K562 (cell line): ENCODE results near the gene DHX58. TPM values are rescaled to one million over a fixed set of nuclear protein-coding genes. Genes with fewer than 3 reads are reported as not detected.
A peak's percentile ranks its signal among the peaks of the same experiment; 100 is the strongest.

Source experiments
- ATAC-seq: fragments of 200-7000 bp; cut with Tn5 transposase; 3 replicates; pipeline ENCODE4 v1.9.1; 2020; ENCODE audit warnings: moderate library complexity
- BruUV-seq: library from RNA; stranded (reverse); fragments of 400-500 nt; replicated peaks from 2 replicates; lab custom pipeline; 2021; lab: Mats Ljungman, UMichigan
- CTCF ChIA-PET: fragments of 300-600 bp; formaldehyde crosslinking; extraction: SDS; loops from one replicate; lab custom pipeline; 2021; ENCODE audit warnings: low intra/inter-chr PET ratio; lab: Yijun Ruan, JAX
- POLR2A ChIA-PET: fragments of 300-600, 350-650 bp; sonication (Branson Sonifier 250); formaldehyde crosslinking; extraction: SDS; loops from one replicate; lab custom pipeline; 2021; ENCODE audit warnings: antibody characterized with exemption, inconsistent platforms; lab: Yijun Ruan, JAX
- DNase-seq, 4 experiments: peaks; one replicate each; pipeline versions ENCODE4 v3.0.0 to v3.0.0-alpha.2; 2011 to 2018; ENCODE audit warnings: low spot score in 3 of 4, mixed read lengths in 3 of 4; ENCODE audit errors: extremely low read depth in 1 of 4
- FAIRE-seq: peaks from 2 replicates; lab custom pipeline; 2011; peaks lifted over from hg19 to GRCh38; lab: Jason Lieb, UNC
- H2AFZ ChIP-seq: 2 replicates; pipeline ENCODE4 v1.6.0; 2011; ENCODE audit warnings: low read depth, low read length, control low read depth, inconsistent platforms
- H3K27ac ChIP-seq: fragments of 200-600 bp; 3 replicates; pipeline ENCODE4 v1.8.0; 2011; ENCODE audit warnings: low read depth, mild to moderate bottlenecking, control low read depth, inconsistent platforms, low read length, moderate library complexity, mixed read lengths; ENCODE audit errors: extremely low read depth
- H3K27me3 ChIP-seq, 2 experiments: fragments of 300-600 bp in 1 of 2; 2 replicates in 1 of 2; 3 replicates in 1 of 2; pipeline versions ENCODE4 v1.6.0 to v1.8.0; 2011; ENCODE audit warnings: inconsistent platforms in 2 of 2, low read length in 2 of 2, mild to moderate bottlenecking in 1 of 2, mixed read lengths in 1 of 2, moderate library complexity in 1 of 2; ENCODE audit not compliant: control insufficient read depth in 2 of 2, insufficient read depth in 2 of 2
- H3K36me3 ChIP-seq: fragments of 300-600 bp; 3 replicates; pipeline ENCODE4 v1.8.0; 2011; ENCODE audit warnings: mild to moderate bottlenecking, low read length, inconsistent platforms; ENCODE audit not compliant: control insufficient read depth, insufficient read depth
- H3K4me1 ChIP-seq, 2 experiments: fragments of 200-600 bp in 1 of 2; replicated peaks in 1 of 2; 2 replicates in 1 of 2; 3 replicates in 1 of 2; pipeline versions ENCODE4 v1.5.1 to v1.8.0; 2011; ENCODE audit warnings: inconsistent platforms in 2 of 2, low read length in 2 of 2, mild to moderate bottlenecking in 1 of 2, mixed read lengths in 1 of 2, moderate library complexity in 1 of 2; ENCODE audit not compliant: control insufficient read depth in 2 of 2, insufficient read depth in 2 of 2
- H3K4me2 ChIP-seq: 2 replicates; pipeline ENCODE4 v1.6.1; 2011; ENCODE audit warnings: low read length, control low read depth, inconsistent platforms, mixed read lengths; ENCODE audit not compliant: insufficient read depth
- H3K4me3 ChIP-seq: fragments of 200-600 bp; sonication (generic), shearing (Covaris generic); 2 replicates; pipeline ENCODE4 v1.5.1; 2016; ENCODE audit warnings: control low read depth, inconsistent platforms
- H3K79me2 ChIP-seq: fragments of 200-600 bp; 3 replicates; pipeline ENCODE4 v1.8.0; 2011; ENCODE audit warnings: low read length, inconsistent platforms; ENCODE audit not compliant: control insufficient read depth, insufficient read depth
- H3K9ac ChIP-seq, 2 experiments: 2 replicates each; pipeline versions ENCODE4 v1.6.0 to v1.6.1; 2011; ENCODE audit warnings: low read depth in 2 of 2, low read length in 2 of 2, control low read depth in 1 of 2, inconsistent platforms in 1 of 2, mild to moderate bottlenecking in 1 of 2, mixed read lengths in 1 of 2; ENCODE audit not compliant: insufficient read depth in 1 of 2
- H3K9me1 ChIP-seq: one replicate; pipeline ENCODE4 v1.6.0; 2011; ENCODE audit warnings: inconsistent platforms, mild to moderate bottlenecking, low read length, moderate library complexity; ENCODE audit not compliant: control insufficient read depth, insufficient read depth
- H3K9me3 ChIP-seq: replicated peaks from 2 replicates; pipeline ENCODE4 v1.5.1; 2011; ENCODE audit warnings: low read depth, low read length, inconsistent platforms; ENCODE audit not compliant: control insufficient read depth, insufficient read depth
- H4K20me1 ChIP-seq: replicated peaks from 2 replicates; pipeline ENCODE4 v1.6.1; 2011; ENCODE audit warnings: low read length, inconsistent platforms, mixed read lengths; ENCODE audit not compliant: control insufficient read depth, insufficient read depth
- CHD4 ChIP-seq: fragments of 200-600 bp; sonication (generic); IDR thresholded peaks from 3 replicates; pipeline ENCODE4 v1.6.1; 2012; ENCODE audit warnings: low read depth, mild to moderate bottlenecking, mixed read lengths, low read length, inconsistent platforms; ENCODE audit not compliant: insufficient read depth, insufficient replicate concordance, poor library complexity, severe bottlenecking
- E2F6 ChIP-seq, 2 experiments: IDR thresholded peaks; 2 replicates each; pipeline ENCODE4 v1.6.1; 2011; ENCODE audit warnings: borderline replicate concordance in 1 of 2, control low read depth in 1 of 2, low read depth in 1 of 2, low read length in 1 of 2, mild to moderate bottlenecking in 1 of 2, mixed read lengths in 1 of 2, moderate library complexity in 1 of 2; ENCODE audit not compliant: insufficient read depth in 1 of 2, insufficient read length in 1 of 2, poor library complexity in 1 of 2, severe bottlenecking in 1 of 2; ENCODE audit errors: extremely low read depth in 1 of 2
- E4F1 ChIP-seq: fragments of 250-450 bp; sonication (Bioruptor Pico); IDR thresholded peaks from 2 replicates; pipeline ENCODE4 v1.5.0; 2021; ENCODE audit warnings: mild to moderate bottlenecking, borderline replicate concordance
- ELK1 ChIP-seq: sonication (generic); formaldehyde crosslinking; IDR thresholded peaks from 2 replicates; pipeline ENCODE4 v1.8.1; 2022; ENCODE audit warnings: missing genetic modification reagents
- HNRNPLL ChIP-seq: fragments of 200-400 bp; formaldehyde crosslinking; IDR thresholded peaks from 2 replicates; pipeline ENCODE4 v1.6.1; 2017; ENCODE audit warnings: low read length, low read depth, mild to moderate bottlenecking; ENCODE audit not compliant: poor library complexity, severe bottlenecking
- L3MBTL2 ChIP-seq: fragments of 450-650 bp; IDR thresholded peaks from 2 replicates; pipeline ENCODE4 v1.6.1; 2016; ENCODE audit warnings: mild to moderate bottlenecking, moderate library complexity
- MCM3 ChIP-seq: fragments of 450-650 bp; IDR thresholded peaks from 2 replicates; pipeline ENCODE4 v1.6.1; 2016
- STAG1 ChIP-seq: sonication (generic); formaldehyde crosslinking; IDR thresholded peaks from 2 replicates; pipeline ENCODE4 v1.5.0; 2020; ENCODE audit warnings: missing genetic modification reagents, borderline replicate concordance
- SUPT5H ChIP-seq: fragments of 450-650 bp; IDR thresholded peaks from 2 replicates; pipeline ENCODE4 v1.6.1; 2016
- ZNF175 ChIP-seq: fragments of 200-800 bp; sonication (Bioruptor generic); IDR thresholded peaks from 2 replicates; pipeline ENCODE4 v1.6.1; 2016; ENCODE audit warnings: low read depth, mild to moderate bottlenecking, missing genetic modification characterization, missing compliant biosample characterization
- ZNF239 ChIP-seq: fragments of 250-450 bp; sonication (Bioruptor Pico); IDR thresholded peaks from 2 replicates; pipeline ENCODE4 v1.4.0; 2020; ENCODE audit warnings: mild to moderate bottlenecking
- WGBS: fragments of 100-300 bp; shearing (Covaris generic); methylation state at CpG from one replicate; pipeline ENCODE4 v1.1.6; 2016; ENCODE audit warnings: low coverage, mixed read lengths; ENCODE audit not compliant: insufficient coverage; ENCODE audit errors: missing lambda C conversion rate; 5-methylcytosine and 5-hydroxymethylcytosine counted together
- in situ Hi-C: fragments of 300-500 bp; cut with MboI; formaldehyde crosslinking; loops from 4 replicates; pipeline ENCODE4 v1.15.0; 2018; ENCODE audit warnings: inconsistent platforms, mixed read lengths
- intact Hi-C: fragments of 100-400 bp; cut with micrococcal nuclease; formaldehyde crosslinking; loops from 2 replicates; pipeline ENCODE4 v1.14.2; 2022
- polyA plus RNA-seq, 8 experiments: library from polyadenylated mRNA; depleted of rRNA in 4 of 8; stranded (reverse) in 5 of 8; unstranded in 3 of 8; fragments of >200 nt; fragmentation: Nextera tagmentation in 2 of 8; fragmentation: Illumina TruSeq in 1 of 8; extraction: Ambion mirVana in 2 of 8; extraction: Trizol in 1 of 8; gene quantifications; 2 replicates each; pipeline versions ENCODE4 v1.2.1 to v1.2.3, GENCODE V29; 2011 to 2014; ENCODE audit warnings: inconsistent platforms in 1 of 8, missing spikeins in 1 of 8
- total RNA-seq, 7 experiments: library from RNA; depleted of rRNA in 6 of 7; stranded (reverse); fragments of >200 nt in 6 of 7; fragmentation: Illumina TruSeq in 2 of 7; extraction: Trizol in 2 of 7; gene quantifications; 2 replicates each; pipeline versions ENCODE4 v1.2.1 to v1.2.3, GENCODE V29; 2011 to 2021; ENCODE audit warnings: low replicate concordance in 1 of 7

Gene DHX58
- total and polyA plus RNA-seq, 9 of the 15 experiments (the other 6 are each of a cell fraction or from before 2014, with no cell fraction given) = 0.15 to 3.0 (median 1.4) TPM

- TF ChIP-seq HNRNPLL = no peak
- TF ChIP-seq, all 486 proteins: peak for 3
Measured at GRCh38 chr17:42098730-42099399, 13.6 kb downstream of the DHX58 start (continued).

GRCh38 chr17:42097691-42098631 lies 14.6 kb downstream of the DHX58 start, which contains the start of gene ZNF385C:
TSS of gene ZNF385C (minus strand) at chr17:42098473. CDS start at chr17:42063056, 35,417 bp downstream.
- ChIA-PET CTCF (interaction anchor here (0.6 kb wide), 1 partner anchor 89 kb away, joined by 5 read pairs; no protein-coding TSS in a partner anchor), POLR2A (interaction anchor here (0.7 to 0.8 kb wide), 1 partner anchor 11 kb away, joined by 3 to 4 read pairs; no protein-coding TSS in a partner anchor)
- peak within 1 kb of the TSS; percentile 63; the same call in 1 of the 2 replicates for H2AFZ ChIP-seq
- ATAC-seq (peak; percentile 50), FAIRE-seq (no peak), DNase-seq (peak in 3 of 4 experiments; percentile 52 to 87 (median 86))
- in situ Hi-C loops (no loop called here), intact Hi-C loops (no loop called here)
- H3K9me1 ChIP-seq = no peaks in the 10 kb centered on the region
- H3K4me2 ChIP-seq = no peak within 1 kb of the TSS
- H3K36me3 ChIP-seq = no peaks in the 10 kb centered on the region
- WGBS = 27% methylated on average over 35 of the region's 52 CpGs
- no peaks in the 10 kb centered on the region; the same call in 1 of the 2 replicates for H4K20me1 ChIP-seq
- no peak within 1 kb of the TSS for H3K4me3 ChIP-seq
- peaks cover 11 to 27% of the 10 kb centered on the region in 2 experiments; a peak in 4 of 5 replicates for H3K4me1 ChIP-seq
- H3K9ac ChIP-seq = peak within 1 kb of the TSS in 1 of 2 experiments; percentile 79; a peak in 2 of 4 replicates
- BruUV-seq = no TSS peak
- peaks cover 0 to 12% of the 10 kb centered on the region in 2 experiments; a peak in 3 of 5 replicates for H3K27me3 ChIP-seq
- no peak within 1 kb of the TSS for H3K27ac ChIP-seq
- H3K79me2 ChIP-seq = no peaks in the 10 kb centered on the region
- no peaks in the 10 kb centered on the region for H3K9me3 ChIP-seq
- TF ChIP-seq ZNF239 (CRISPR knock-in tag) = no peak
- TF ChIP-seq E2F6 (IDR thresholded peaks at IDR 0.05; ENCODE audit: borderline replicate concordance in 1 of 2, extremely low read depth in 1 of 2, insufficient read depth in 1 of 2, insufficient read length in 1 of 2, low read depth in 1 of 2, low read length in 1 of 2, poor library complexity in 1 of 2, severe bottlenecking in 1 of 2) = peak in 1 of 2 experiments; percentile 54
- no peak for TF ChIP-seq E4F1 (CRISPR knock-in tag)
- no peak for TF ChIP-seq STAG1 (CRISPR knock-in tag)
- no peak for TF ChIP-seq MCM3
- TF ChIP-seq CHD4 = no peak
- TF ChIP-seq L3MBTL2 = peak; percentile 51
- TF ChIP-seq SUPT5H = no peak
- TF ChIP-seq ELK1 (CRISPR knock-in tag) = no peak
- no peak for TF ChIP-seq ZNF175
